GM19463 (cell line): ENCODE results near the gene PPFIBP2.

Experiments
- ATAC-seq: cut with Tn5 transposase; IDR thresholded peaks from one replicate; pipeline ENCODE4 v1.9.1; 2021; ENCODE audit warnings: mild to moderate bottlenecking, moderate library complexity; ENCODE audit not compliant: unreplicated experiment

Gene PPFIBP2

DNA sequence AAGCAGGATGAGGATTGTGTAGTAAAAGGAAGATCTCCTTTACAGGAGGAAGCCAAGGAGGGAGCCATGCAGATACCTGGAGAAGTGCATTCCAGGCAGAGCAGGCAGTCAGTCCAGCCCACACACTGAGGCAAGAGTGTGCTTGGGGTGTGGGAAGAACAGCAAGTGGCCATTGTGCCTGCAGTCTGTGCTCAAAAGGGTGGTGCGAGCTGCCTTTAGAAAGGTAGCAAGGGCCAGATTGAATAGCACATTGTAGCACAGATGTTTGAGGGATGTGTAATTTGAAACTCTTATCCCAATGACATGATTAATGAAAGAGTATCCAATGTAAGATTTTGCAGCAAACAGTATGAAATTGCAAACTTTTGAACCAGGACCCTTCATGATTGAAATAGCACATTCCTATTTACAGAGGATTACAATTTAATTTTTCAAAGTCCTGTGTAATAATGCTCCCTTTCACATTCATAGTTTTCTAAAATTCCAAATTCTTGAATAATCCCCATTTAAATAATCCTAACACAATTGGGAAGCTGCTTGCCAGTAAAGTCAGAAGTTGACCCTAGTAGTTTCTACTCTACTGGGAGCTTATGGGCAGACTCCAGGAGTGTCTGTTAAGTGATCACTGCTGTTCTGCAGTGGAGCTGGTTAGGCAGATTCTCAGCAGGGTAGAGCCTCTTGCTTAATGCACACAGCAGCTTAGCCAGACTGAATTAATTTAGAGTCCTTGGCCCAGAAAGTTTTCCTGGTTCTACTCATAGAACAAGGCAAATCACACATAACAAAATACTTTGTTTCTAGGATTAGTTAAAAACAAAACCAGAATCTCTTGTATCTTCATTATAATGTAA lies 81.4 kb downstream of the PPFIBP2 start:
- ATAC-seq, result no peak

DNA sequence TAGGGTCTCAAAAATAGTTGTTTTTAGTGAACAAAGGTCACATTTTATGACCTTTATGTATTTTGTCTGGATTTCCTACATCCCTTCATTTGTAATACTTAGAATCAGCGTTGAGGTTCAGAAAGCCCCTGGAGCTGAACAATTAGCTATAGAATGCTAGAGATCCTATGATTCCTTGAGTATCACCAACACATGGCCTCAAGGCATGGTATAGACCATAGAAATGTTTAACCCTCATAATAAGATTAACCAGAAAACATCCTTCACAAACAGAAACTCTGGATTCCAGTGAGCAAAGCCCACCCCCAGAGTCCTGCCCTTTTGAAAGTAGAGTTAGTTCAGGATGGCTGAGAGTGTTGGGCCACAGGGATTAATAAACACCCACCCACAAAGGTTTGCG lies 82.2 kb downstream of the PPFIBP2 start:
- ATAC-seq, result no peak

DNA sequence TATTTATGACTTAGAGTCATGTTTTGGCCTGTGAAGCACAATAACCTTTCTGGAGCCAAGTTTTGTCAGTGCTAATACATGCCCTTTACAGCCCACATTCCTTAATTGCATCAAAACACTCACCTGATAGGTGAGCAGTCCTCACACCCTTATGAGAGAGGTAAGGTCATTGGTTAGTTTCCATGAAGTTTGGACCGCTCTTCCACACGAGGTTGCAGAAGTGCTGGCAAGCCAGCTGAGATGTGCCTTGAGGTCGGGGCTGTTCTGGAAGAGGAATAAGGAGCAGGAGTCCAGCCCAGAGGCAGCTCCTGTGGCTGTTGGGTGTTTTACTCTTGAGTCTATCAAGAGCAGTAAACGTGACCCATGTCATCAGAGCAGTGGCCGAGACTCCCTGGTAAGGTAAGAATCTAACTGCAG lies 83.2 kb downstream of the PPFIBP2 start:
- ATAC-seq, result no peak

DNA sequence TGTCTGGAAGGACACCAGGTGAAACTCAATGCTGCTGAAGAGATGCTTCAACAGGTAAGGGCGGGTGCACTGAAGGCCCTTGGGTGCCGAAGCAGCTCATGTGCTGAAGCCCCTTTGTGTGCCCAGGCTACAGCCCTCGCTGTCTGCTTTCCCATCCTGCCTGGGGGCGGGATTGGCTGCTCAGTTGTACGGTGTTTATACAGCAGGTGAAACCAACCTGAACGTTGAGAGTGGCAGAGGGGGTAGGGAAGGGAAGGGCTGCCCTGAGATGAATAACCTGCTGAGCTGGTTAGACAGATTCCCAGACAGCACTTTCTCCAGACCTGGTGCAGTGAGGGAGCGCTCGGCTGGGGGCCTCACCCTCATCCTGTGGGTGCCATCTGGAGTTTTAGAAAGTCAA lies 83.8 kb downstream of the PPFIBP2 start:
- ATAC-seq, result no peak

DNA sequence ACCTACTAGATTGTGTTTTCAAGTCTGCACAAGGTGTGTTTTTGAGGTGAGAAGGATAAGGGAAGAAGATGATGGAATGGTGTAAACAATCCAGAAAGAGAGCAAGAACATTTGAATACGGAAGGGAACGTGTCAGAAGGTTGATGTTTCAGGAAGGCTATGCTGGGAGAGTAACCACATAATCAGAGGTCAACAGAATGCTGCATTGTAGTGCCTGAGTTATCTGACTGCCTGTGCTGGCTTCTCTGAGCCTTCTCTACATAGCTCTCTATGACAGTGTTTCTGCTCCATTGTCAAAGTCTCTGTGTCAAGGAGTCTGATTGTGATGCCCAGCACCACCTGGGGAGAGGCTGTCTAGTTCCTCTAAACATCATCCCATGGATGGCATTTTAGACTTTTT lies 85.4 kb downstream of the PPFIBP2 start:
- no peak for ATAC-seq

DNA sequence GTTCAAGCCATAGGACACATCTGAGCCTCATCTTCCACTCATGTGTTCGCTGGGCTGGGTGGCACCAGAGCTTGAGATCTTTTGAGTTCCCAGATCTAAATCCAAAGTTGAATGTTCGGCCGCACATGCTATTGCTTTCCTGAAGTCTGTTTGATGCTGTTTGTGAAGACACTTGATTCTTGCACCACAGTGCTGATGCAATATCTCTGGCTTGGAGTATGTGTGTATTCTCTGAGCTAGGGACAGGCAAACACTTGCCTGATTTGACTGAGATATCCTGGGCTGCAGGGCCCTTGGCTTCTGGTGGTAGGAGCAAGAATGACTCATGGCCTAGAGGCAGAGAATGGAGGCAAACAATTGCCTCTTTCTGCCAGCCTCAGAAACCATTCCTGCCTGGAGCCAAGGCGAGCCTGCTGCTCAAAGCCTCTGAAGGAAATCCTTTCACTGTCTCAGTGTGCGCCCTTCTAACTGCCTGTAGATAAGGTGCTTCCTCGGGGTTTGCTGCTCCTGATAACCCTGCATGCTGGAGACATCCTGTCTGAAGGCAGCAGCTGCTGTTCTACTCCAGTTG lies 86.5 kb downstream of the PPFIBP2 start:
- ATAC-seq, result no peak

DNA sequence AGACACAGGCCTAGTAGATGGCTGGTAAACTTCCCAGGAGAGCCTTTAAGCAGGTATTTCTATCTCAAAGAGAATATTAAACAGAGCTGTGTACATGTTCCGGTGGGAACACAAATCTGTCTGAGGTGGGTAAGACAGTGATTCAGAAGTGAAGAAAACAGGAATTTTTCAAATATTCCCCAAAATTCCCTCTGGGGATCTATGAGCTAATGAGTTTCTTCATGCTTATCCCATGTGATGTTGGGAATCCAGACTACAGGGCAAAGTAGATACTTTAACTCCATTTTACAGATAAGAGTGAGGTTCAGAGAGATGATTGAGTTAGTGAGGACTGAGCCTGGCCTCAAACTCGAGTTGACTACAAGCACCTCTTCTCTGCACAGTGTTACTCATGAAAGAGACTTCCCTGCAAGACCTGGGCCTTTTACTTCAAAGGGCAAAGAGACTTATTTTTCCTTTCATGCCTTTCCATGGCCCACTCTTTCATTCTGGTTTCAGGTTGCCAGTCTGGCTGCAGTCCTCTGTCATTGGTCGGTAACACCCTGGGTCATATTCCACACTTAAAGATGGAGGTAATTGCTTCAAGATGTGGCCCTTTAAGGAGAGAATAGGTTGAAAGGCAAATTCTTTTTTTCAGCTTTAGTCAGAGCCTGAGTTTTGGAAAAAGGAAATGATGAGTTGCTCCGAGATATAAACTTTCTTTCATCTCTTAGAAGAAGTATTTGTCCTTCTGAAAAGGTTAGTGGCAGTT lies 89.4 kb downstream of the PPFIBP2 start:
- no peak for ATAC-seq

DNA sequence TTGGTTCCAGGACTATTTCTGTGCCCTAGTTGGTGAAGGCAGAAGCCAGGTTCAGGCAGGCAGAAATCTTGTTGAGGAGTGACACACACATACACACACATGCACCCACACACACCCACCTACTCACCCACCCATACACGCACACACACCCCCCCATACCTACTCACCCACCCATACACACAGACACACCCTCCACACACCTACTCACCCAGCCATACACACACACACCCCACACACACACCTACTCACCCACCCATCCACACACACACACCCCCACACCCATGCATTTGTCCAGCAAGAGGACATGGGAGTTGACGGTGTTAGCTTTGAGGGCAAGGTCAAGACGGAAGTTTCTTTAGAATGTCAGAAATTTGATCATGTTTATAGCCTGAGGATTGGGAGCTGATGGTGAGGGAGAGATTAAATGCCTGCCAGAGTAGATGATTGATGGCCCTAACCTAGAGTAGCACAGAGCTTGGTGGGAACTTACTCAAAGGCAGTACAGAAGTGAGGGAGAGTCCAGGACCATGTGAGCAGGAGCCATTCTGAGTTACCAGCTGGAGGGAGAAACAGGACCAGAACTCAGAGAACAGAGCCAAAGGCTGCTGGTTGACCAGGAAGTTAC lies 90.6 kb downstream of the PPFIBP2 start:
- ATAC-seq, result no peak

DNA sequence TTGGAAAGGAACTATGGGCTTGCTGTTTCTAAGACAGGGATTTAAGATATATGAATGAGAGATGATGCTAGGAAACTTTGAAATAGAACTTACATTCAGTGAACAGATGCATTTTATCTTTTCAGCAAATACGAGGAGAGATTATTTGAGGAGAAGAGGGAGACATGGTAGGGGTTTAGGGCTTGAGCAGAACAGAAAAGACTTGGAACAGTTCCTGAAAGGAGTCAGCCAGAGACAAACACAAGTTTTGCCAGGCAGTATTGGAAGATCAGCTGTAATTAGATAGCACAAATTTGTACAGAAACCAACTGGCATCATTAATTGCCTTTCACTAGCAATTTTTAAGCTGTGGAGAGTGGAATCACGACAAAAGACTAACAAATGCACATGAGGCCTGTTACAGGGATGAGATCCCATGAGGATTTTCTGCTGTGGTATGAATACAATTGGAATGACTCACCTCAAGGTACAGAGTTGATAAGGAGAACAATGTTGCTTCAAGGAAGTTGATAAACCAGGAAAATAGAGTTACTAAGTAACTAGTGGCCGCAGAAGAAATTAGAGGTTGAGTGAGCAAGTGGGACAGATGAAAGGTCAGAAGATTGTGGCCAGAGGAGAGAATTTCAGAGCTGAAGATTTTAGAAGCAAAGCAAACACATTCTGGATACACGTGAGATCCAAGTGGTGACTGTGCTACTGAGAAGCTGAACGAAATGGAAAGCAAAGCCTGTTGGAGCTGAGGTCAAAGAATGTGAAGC lies 91.6 kb downstream of the PPFIBP2 start:
- ATAC-seq, result no peak

DNA sequence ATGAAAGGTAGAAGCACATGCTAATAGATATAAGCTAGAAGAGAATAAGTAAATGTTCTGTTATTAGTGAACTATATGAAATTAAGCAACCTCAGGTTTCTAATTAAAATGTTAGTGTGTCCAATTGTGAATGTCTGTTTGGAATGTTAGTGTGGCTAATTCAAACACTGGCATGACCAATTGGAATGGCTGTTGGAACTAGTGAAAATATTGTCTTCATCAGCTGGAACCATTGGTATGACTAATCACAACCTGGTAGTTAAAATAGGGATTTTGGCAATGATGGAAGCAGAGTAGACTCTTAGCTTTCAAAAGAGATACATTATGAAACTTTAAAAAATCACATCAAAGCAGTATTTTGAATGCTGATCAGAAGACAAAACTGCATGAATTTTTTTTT lies 92.7 kb downstream of the PPFIBP2 start:
- no peak for ATAC-seq

DNA sequence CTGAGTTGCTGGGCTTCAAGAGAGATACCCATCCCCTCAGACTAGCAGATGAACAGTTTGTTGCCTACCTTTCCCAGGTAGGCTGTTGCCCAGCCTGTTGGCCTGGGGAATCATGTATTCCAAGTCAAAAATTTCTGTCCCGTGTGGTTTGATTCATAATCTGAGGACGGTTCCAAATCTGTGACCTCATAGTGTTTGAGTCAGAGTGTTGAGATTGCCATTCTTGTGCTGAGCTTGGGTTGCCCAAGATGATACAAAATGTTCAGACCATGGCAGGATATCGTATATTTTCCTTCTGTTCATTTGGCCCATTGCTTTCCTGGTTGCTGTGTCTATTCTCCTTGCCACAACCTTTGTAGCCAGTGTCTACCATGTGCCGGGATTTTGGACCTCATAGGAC lies 95.2 kb downstream of the PPFIBP2 start:
- no peak for ATAC-seq

DNA sequence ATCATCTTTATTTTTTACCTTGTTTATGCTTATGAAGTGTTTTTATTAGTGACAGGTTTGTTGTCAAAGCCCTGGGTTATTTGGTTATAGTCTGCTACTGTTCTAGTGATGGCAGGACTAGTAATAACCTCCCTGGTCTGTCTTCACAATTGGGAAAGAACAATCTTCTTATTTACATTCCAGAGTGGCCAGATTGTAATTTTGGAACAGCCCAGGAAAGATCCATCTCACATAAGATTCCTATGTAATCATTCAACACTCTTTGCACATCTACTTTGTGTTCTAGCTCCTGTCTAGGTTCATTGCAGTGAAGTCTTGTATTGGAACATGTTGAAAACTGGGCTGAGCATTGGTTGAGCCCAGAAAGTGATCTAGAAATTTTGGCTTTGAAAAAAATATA lies 95.7 kb downstream of the PPFIBP2 start:
- ATAC-seq, result no peak

DNA sequence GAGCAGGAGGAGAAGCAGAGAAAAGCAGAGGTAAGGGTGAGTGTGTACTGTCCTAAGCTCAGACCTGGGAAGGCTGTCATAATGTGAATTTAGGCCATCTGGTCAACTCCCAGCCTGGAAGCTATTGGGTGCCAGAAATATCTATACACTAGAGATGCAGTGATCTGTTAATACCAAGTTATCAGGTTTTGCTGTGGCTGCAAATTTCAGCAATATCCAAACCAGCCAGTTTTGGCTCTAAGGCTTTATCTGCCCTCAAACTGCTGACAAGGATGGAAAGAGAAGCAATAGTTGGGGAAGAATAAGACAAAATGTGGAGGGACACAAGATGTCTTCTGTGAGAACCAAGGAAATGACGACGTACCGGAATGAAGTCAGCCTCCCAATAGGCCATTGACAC lies 96.6 kb downstream of the PPFIBP2 start:
- ATAC-seq, result no peak

DNA sequence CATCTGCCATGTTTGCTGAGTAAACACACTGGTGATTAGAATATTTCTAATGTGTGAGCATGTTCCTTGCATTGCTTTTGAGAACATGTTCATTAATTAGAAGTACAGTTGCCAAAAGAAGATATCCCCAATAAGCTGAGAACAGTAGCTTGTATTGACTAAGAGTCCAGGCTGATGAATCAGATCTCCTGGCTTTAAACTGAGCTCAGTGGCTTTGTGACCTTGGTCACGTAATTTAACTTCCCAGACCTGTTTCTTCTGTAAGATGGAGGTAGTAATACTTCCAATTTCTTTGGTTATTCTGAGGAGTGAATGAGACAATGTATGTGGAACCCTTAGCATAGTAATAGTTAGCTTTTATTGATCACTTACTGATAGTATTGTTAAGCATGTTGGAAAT lies 97.6 kb downstream of the PPFIBP2 start:
- ATAC-seq, result no peak

DNA sequence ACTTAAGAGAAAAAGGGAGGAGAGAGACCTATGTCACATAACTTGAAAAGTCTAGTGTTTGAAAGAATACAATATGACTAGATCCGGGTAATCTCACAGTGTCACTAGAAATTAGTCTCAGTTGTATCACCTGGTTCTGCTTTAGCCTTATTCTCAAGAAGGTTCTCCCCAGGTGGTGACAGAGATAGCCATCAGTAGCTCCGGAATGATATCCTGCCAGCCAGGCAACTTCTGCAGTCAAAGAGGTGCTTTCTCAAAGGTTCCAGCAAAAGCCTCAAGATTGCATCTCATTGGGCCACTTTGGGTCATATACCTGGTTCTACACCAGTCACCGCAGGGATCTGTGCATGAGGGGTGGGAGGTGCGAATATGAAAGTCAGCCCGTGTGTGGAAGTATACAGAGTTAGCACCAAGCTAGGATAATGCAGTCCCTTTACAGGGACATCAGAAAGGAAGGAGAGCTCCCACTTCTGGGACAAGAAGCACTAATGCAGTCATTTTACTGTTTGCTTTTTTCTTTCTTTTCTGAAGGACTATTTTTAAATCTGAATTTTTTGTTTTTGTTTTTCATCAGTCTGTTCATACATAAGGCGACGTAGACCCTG lies 98.4 kb downstream of the PPFIBP2 start:
- ATAC-seq, result no peak

DNA sequence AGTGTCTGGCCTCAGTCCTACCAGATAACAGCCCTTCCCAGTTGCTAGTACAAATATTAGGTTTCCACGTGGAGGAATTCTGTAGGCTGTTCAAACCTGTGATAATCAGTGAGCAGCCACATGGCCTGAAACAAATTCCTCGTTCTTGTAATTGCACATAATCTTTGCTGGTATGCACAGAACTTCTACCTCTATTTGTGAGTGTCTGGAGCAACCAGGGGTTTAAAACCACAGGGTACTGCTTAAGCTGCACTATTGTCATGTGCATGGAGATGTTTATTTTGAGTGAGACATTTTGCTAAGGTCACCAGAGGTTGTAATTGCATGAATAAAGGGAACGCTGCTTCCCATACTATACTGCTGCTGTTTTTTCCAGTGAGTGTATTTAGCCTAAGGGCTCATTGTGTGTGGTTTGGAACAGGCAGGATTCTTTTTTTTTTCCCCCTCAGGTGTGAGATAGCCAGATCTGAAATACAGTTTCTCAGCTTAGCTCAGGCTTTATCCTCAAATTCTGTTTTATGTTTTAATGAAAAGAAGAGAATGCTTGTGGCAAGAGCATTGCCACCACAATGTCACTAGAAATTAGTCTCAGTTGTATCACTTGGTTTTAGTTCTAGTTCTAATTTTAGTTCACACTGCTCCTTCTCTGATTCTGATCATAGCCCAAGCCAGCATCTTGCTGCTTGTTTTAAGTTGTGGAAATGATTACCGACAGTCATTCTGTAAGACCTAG lies 99.0 kb downstream of the PPFIBP2 start:
- ATAC-seq, result no peak

DNA sequence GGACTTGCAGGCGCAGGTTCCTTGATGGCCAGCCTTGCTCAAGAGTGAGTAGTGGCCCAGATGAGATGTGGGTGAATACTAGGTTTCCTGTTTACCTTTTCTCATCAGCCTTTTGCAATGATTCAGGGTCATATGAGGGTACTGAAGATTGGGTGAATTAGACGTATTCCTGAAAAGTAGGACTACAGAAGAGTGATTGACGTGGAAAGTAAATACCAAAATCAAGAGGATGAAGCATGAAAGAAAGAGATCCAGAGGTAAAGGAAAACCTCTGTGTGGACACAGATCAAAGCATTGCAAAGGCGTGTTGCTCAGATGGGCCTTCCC lies 99.6 kb downstream of the PPFIBP2 start:
- ATAC-seq, result no peak

DNA sequence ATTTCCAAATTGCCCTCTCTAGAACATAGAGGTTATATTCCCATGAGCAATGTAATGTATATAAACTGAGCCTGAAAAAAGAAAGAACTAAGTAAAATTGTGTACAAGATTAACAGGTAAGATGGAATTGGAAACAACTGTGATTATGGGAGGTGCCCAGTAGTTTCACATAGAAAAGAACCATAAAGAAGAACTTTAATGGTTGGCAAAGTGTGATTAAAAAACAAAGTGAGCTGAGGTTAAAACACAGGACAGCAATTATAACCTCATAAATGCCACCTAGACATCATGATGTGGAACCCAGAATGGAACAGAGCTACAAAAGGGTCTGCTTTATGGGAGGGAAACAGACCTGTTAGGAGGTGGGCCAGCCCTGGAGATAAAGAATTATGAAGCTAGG lies 100.9 kb downstream of the PPFIBP2 start:
- ATAC-seq, result no peak

DNA sequence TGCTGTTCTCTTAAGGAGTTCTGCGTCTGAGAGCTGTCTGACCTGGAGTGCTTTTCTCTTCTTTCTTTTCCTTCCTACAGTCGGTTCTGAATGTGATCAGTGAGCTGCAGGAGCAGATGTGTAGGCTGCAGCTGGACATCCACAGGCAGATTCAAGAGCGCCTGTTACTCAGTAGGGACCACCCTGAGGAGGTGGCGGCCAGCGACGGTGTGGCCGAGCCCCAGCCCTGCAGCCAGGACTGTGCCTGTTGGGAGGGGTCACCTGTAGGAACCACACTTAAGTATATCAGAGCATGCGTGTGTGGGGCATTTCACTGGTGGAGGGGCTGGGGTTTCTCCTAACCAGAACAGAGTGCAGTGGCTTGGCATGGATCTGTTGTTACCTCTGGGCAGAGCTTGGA lies 103.2 kb downstream of the PPFIBP2 start:
- no peak for ATAC-seq

DNA sequence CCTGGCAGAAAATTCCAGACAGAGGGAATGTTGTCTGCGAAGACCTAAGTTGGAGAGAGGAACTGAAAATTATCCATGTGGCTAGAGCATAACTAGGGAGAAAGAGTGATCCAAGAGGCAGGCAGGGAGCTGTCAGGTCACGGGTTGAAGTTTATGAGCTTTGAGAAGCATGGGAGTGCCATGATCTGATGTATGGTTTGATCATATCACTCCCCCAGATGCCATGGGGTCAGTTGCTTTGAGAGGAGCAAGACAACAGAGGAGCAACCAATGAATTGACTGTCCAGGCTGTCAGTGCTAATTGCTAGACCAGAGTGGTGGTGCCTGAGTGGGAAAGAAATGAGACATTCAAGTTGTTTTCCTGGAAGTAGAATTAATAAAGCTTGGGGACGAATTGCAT lies 105.5 kb downstream of the PPFIBP2 start:
- ATAC-seq, result no peak
